ENCODE measurements around the gene MMADHC.

MMADHC gene

DNA sequence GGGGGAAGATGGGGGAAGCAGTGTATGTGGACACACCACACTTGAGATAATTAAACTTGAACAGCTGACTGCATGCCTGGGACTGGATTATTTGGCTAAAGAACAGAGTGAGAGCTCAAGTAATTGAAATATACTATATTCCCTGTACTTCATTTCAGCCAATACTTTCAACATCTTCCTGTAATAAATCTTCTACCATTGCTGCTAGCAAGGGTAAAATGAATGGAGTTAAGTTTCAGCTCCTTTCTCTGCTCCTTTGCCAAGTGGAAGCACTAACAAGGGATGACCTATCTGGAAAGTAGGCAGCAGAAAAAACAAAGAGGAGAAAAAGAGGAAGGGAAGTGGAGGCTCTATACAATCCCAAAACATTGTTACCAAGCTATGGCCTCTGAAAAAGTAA is 50.9 kb downstream of the MMADHC start:
- Histone ChIP-seq H3K27me3 (replicated peaks; ENCODE audit: control insufficient read depth, insufficient read depth, low read length) (no peaks in the 10 kb centered on the region), H3K4me3 (replicated peaks; ENCODE audit: low read depth, low read length) (no peak overlapping the region), H3K36me3 (ENCODE audit: control insufficient read depth, insufficient read depth, low read length) (no peaks in the 10 kb centered on the region)
- no peak for DNase-seq (ENCODE audit: extremely low read depth, insufficient read length)
- TF ChIP-seq, protein P1, sequence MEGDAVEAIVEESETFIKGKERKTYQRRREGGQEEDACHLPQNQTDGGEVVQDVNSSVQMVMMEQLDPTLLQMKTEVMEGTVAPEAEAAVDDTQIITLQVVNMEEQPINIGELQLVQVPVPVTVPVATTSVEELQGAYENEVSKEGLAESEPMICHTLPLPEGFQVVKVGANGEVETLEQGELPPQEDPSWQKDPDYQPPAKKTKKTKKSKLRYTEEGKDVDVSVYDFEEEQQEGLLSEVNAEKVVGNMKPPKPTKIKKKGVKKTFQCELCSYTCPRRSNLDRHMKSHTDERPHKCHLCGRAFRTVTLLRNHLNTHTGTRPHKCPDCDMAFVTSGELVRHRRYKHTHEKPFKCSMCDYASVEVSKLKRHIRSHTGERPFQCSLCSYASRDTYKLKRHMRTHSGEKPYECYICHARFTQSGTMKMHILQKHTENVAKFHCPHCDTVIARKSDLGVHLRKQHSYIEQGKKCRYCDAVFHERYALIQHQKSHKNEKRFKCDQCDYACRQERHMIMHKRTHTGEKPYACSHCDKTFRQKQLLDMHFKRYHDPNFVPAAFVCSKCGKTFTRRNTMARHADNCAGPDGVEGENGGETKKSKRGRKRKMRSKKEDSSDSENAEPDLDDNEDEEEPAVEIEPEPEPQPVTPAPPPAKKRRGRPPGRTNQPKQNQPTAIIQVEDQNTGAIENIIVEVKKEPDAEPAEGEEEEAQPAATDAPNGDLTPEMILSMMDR (IDR thresholded peaks at IDR 0.05; ENCODE audit: insufficient read depth, low read length, poor library complexity, severe bottlenecking) = no peak

DNA sequence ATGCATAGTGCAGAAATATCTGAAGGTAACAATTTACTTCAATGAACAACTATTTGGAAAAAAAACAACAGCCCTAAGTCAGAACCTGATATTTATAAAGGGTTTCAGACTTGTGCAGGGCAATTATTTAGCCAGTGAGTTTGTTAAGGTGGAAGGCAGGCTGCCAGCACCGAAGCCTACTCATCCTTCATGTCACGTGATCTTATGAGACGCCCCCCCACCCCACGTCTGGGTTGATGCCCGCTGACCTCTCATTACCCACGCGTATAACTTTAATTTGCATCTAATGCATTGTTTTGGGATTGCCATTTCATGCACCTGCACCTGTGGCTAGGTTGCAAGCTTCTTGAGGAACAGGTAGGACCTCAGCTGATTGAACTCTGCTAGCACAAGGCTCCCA is 52.9 kb downstream of the MMADHC start:
- H3K4me3 ChIP-seq (replicated peaks; ENCODE audit: low read depth, low read length) = no peak overlapping the region
- no peak for DNase-seq (ENCODE audit: extremely low read depth, insufficient read length)
- TF ChIP-seq, protein P1 (IDR thresholded peaks at IDR 0.05; ENCODE audit: insufficient read depth, low read length, poor library complexity, severe bottlenecking) = no peak
- H3K36me3 ChIP-seq (ENCODE audit: control insufficient read depth, insufficient read depth, low read length) = no peaks in the 10 kb centered on the region
- no peaks in the 10 kb centered on the region for H3K27me3 ChIP-seq (replicated peaks; ENCODE audit: control insufficient read depth, insufficient read depth, low read length)

DNA sequence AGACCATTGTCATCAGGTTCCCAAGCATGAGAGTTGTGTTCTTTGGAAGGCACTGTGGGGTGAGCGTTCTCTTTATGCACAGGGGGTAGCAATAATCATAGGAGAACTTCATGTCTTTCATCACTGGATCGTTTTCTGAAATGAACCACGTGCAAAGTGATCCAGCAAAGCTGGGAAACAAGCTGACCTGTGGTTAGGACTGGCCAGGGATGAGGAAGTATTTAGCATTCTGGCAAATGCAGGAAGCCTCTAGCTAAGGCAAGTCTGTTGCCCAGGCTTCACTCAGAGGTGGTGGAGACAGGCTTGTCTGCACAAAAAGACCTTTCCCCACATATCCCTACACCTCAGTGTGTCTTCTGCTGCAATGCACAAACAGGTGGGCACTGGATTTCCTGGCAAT is 58.6 kb downstream of the MMADHC start:
- TF ChIP-seq, protein P1 (IDR thresholded peaks at IDR 0.05; ENCODE audit: insufficient read depth, low read length, poor library complexity, severe bottlenecking) = no peak
- Histone ChIP-seq H3K27me3 (replicated peaks; ENCODE audit: control insufficient read depth, insufficient read depth, low read length) (no peaks in the 10 kb centered on the region), H3K36me3 (ENCODE audit: control insufficient read depth, insufficient read depth, low read length) (no peaks in the 10 kb centered on the region), H3K4me3 (replicated peaks; ENCODE audit: low read depth, low read length) (no peak overlapping the region)
- no peak for DNase-seq (ENCODE audit: extremely low read depth, insufficient read length)

DNA sequence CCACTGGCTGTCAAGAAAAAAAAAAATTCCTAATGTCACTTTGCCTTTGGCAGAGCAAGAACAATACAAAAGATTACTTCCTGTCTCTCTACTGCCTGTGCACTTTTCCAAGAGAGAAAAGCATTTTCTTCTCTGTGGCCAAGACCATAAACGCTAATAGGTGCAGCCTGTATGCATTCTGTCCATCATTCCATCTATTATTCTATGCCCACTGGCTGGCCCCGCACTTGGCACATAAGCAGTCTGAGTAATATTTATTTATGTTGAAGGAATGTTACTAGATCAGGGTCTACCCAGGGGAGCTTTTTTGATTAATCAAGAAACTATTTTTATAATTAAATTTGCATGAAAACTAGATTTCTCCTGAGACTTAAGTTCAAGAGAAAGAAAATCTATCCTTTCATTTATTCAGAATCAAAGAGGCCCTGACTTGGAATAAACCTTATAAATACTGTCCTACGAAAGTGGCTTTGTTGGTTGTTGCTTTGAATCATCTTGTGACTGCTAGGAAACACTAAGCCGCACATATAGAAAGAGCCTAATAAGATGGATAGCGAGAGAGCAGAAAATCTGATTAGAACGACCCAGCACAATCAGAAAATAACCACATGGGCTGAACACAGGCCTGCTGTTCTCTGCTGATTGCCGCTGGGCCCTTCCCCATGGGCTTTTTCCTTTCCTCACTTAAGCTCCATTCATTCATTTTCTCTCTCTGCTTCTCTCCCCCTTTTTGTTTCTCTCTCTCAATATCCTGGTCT is 59.4 kb downstream of the MMADHC start:
- DNase-seq (ENCODE audit: extremely low read depth, insufficient read length) = no peak
- Histone ChIP-seq H3K36me3 (ENCODE audit: control insufficient read depth, insufficient read depth, low read length) (no peaks in the 10 kb centered on the region), H3K4me3 (replicated peaks; ENCODE audit: low read depth, low read length) (no peak overlapping the region), H3K27me3 (replicated peaks; ENCODE audit: control insufficient read depth, insufficient read depth, low read length) (no peaks in the 10 kb centered on the region)
- TF ChIP-seq, protein P1 (IDR thresholded peaks at IDR 0.05; ENCODE audit: insufficient read depth, low read length, poor library complexity, severe bottlenecking) = no peak

DNA sequence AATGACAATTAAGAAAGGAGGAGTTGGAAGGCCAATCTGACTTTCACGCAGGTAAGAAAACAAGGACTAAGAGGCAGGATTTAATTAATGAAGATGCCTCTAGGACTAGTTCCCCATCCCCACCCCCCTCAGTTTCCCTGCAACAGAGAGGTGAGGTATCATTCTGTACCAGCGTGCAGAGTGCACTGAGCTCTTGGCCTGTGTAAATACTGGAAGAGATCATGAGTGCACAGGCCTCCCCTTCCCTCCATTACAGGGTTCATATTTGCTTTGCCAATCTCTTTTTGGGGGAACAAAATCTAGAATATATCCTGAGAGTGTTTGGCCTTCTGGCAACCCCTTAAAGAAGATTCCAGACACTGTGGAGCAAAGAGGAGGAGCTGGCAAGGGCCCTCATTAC is 60.9 kb downstream of the MMADHC start:
- H3K27me3 ChIP-seq (replicated peaks; ENCODE audit: control insufficient read depth, insufficient read depth, low read length) = no peaks in the 10 kb centered on the region
- H3K4me3 ChIP-seq (replicated peaks; ENCODE audit: low read depth, low read length) = no peak overlapping the region
- TF ChIP-seq, protein P1 (IDR thresholded peaks at IDR 0.05; ENCODE audit: insufficient read depth, low read length, poor library complexity, severe bottlenecking) = no peak
- H3K36me3 ChIP-seq (ENCODE audit: control insufficient read depth, insufficient read depth, low read length) = no peaks in the 10 kb centered on the region
- DNase-seq (ENCODE audit: extremely low read depth, insufficient read length) = no peak

DNA sequence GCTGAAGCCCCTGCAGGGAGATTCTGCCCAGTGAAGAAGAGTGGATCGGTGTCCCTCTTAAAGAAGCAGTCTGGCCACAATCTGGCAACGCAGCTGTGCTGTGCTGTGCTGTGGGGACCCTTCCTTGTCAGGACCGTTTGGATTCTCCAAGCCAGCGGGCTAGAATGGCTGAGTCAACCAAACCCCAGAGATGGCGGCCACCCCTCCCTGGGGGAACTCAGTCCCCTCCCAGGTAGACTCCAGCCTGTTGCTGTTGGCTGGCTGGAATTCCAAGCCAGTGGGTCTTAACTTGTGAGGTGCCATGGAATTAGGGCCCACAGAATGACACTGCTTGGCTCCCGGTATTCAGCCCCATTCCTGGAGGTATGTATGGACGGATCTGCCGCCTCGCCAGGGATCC is 62.3 kb downstream of the MMADHC start:
- TF ChIP-seq, protein P1 (IDR thresholded peaks at IDR 0.05; ENCODE audit: insufficient read depth, low read length, poor library complexity, severe bottlenecking) = no peak
- DNase-seq (ENCODE audit: extremely low read depth, insufficient read length) = no peak

More for the DNA sequence above, 62.3 kb downstream of the MMADHC start:
- Histone ChIP-seq H3K27me3 (replicated peaks; ENCODE audit: control insufficient read depth, insufficient read depth, low read length) (no peaks in the 10 kb centered on the region), H3K4me3 (replicated peaks; ENCODE audit: low read depth, low read length) (no peak overlapping the region), H3K36me3 (ENCODE audit: control insufficient read depth, insufficient read depth, low read length) (no peaks in the 10 kb centered on the region)

All from GM06990 (cell line).